GM18861 (cell line): ENCODE data around the gene EXOC2.
"Not testable (repeated sequence)": the region's sequence is repeated elsewhere in the genome, so short reads cannot be mapped to it uniquely, and the experiment has no call there.

ENCODE experiments used
- ATAC-seq: cut with Tn5 transposase; IDR thresholded peaks from one replicate; pipeline ENCODE4 v1.9.1; 2021; ENCODE audit not compliant: unreplicated experiment

The EXOC2 gene

GRCh38 chr6:589090-589489, 103.8 kb downstream of the EXOC2 start:
- ATAC-seq: no peak

GRCh38 chr6:586553-586952, 106.4 kb downstream of the EXOC2 start:
- no peak for ATAC-seq

- ATAC-seq: no peak
Observed at GRCh38 chr6:583635-584034, 109.3 kb downstream of the EXOC2 start.

DNA sequence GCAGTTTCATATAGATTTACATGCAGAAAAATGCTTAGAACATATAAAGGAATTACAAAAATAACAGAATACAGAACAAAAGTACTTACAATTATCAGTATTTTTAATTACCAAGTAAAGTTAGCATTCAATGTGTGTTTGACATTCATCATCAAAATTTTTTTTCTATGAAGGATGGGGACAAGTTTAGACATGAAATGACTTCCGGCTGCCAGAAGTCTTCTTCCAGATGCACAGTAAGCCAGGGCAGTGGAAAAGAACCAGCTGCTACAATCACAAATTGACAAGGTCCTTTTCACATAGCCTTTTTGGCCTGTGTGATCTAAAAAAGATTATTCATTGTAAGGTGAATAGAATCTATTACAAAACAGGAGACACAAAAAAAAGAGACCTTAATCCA, 109.8 kb downstream of the EXOC2 start:
- ATAC-seq: no peak

DNA sequence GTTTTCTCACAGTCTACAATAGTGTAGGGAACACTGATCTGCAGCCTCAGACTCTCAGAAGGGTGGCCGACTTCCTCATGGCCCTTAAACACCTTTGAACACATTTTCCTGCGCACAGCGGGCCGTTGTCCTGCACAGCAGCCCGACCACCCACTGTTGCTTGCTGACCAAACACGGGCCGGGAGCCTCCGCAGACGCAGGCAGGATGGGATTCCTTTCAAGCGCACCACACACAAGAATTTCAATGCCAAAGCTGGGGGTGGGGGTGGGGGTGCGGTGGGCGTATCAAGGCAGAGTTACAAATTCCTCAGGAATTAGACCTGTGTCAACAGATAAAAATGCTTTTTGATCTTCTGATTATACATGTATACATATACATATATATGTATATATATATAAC, 110.6 kb downstream of the EXOC2 start:
- no peak for ATAC-seq

- no peak for ATAC-seq
Observed at GRCh38 chr6:579339-579738, 113.6 kb downstream of the EXOC2 start.

- no peak for ATAC-seq
Observed at GRCh38 chr6:572596-573265, 120.2 kb downstream of the EXOC2 start.

DNA sequence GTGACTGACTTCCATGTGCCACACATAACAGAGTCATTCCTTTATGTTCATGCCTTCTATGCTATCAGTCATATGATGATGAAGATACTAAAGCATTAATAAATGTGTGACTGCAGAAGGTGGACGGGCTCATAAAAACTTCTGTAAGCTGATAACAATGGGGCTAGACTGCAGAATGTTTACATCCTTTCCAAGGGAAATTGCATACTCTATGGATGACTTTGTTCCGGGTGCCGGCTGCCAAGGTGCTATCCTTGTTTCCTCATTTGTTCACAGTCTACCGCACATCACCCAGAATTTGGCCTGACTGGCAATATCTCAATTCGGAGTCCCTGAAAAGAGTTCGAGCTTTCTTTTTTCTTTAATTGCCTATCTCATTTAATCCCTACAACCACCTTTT, 121.0 kb downstream of the EXOC2 start:
- no peak for ATAC-seq

GRCh38 chr6:570825-571224, 122.1 kb downstream of the EXOC2 start:
- no peak for ATAC-seq

GRCh38 chr6:568954-569523, 123.9 kb downstream of the EXOC2 start:
- no peak for ATAC-seq

- ATAC-seq: no peak
Observed at GRCh38 chr6:568085-568484, 124.9 kb downstream of the EXOC2 start.

DNA sequence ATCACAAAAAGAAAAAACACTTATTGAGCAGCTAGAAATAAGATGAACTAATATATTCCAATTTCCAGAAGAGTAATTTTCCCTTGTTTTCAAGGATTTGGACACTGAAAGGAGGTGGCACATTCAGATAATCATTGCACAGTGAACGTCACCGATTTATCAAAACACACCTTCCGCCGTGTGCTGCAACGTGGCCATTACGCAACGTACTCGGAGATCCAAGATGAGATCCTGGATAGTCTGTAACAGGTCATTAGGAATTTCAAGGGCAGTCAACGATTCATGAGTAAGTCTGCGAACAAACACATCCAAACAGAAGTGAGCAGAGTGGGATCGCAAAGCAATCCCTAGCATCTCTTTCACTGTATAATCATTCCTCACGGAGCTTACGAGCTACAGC, 129.1 kb downstream of the EXOC2 start:
- ATAC-seq: no peak

GRCh38 chr6:562052-562676, 130.8 kb downstream of the EXOC2 start:
- ATAC-seq: no peak

DNA sequence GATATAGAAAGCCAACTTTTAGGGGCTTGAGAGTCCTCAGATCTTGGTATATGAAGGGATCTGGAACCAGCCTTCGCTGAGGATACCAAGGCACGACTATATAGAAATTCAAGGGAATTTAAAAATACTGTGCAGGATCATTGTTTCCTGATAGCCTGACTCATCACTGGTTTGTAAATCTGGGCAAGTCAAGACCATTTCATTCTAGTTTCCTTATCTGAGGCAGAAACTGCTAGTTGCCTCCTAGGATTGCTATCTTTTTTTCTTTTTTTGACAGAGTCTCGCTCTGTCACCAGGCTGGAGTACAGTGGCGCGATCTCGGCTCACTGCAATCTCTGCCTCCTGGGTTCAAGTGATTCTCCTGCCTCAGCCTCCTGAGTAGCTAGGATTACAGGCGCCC, 131.6 kb downstream of the EXOC2 start:
- not testable (repeated sequence) for ATAC-seq

DNA sequence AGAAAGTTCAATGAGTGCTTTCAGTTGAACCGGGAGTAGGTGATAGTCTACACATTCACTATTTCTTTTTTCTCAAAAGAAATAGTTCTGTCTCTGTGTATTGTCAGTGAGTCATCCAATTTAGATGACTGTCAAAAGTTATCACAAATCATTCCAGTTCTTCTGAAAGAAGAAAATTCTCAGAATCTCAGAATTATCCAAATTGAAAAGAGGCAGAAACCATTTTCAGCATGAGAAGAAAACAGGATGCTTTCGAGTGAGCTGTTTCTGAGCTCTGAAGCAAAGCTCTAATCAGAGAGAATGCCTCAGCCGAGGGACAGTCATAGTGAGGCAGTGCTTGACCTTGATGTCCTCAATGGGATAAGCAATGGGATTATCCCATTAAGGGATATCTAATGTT, 134.0 kb downstream of the EXOC2 start:
- ATAC-seq: no peak

- no peak for ATAC-seq
Observed at GRCh38 chr6:558089-558488, 134.8 kb downstream of the EXOC2 start.

DNA sequence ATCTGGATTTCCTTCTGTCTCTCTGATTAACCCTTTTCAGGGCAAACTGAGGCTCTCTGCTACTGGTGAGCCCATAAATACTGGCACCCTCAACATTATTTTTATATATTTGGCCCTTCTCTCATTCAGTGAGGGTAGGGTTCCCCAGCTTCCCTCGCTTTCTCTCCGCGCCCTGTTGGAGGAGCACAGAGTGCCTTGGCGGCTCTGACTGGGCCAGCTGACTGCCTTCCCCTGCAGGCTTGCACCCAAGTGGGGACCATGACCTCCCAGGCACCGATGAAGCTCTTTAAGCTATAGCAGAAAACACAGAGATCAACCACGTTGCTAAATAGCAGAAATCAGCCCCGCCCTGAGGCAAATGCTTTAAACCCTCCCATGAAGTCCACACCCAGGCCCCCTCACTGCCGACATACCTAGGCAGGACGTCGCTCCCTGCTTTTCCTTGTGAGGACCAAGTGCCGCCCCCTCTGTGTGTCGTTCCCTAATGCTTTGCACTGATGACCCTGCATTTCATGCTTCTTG, 141.0 kb downstream of the EXOC2 start:
- no peak for ATAC-seq

- ATAC-seq: no peak
Observed at GRCh38 chr6:551405-551804, 141.5 kb downstream of the EXOC2 start.

DNA sequence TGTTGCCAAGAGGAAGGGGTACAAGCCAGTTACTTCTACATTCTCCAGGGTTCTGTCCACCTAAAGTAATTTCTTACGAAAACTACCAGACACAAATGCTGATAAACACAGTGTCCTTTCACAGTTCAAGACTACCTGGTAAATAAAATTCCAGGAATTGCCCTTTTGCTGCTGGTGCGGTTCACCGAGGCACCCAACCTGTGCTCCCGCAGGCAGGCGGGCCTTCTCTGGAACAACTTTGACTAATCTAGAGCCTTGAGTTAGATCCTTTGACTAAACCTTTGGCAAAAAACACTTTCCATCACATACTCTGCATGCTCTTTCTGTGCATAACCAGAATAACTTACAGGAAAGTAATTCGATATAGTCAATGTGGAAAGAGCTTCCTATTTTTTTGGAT, 143.0 kb downstream of the EXOC2 start:
- no peak for ATAC-seq

- ATAC-seq: no peak
Observed at GRCh38 chr6:548517-548916, 144.4 kb downstream of the EXOC2 start.

DNA sequence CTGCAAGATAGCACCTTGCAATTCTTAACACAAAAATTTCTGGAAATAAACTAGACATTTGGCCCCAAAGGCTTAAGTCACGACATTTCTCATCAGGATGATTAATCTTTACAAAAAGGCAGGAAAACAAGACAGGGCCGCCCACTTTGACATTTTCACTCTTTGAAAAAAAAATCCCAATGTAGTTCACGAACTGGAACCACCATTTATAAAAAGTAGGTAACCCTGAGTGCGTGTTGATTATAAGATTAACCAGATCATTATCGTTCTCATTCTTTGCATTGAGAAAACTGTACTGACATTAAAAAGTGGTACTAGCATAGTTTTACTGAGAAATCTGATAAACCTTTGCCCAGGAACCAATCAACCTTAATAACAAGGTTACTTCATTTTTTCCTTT, 144.8 kb downstream of the EXOC2 start:
- ATAC-seq: no peak

DNA sequence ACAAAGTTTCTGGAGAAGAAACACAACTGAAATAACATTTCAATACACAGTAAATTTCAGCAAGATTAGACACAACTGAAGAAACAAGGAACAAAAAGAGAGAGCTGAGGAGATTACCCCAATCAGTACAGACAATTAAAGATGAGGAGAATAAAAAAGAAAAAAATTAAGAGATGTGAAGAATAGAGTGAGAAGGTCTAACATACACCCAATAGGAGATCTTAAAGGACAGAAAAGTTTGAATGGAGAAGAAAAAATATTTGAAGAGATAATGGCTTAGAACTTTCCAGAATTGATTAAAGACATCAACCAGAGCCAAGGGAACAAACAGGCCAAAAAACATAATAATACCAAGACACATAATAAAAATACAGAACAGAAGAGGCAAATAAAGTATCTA, 152.4 kb downstream of the EXOC2 start:
- no peak for ATAC-seq
